H1 (cell line): ENCODE measurements around the gene PHLPP2. TPM values are rescaled to one million over a fixed set of nuclear protein-coding genes. Genes with fewer than 3 reads are reported as not detected.

Experiments used
- CTCF ChIA-PET: fragments of 300-600 bp; sonication (Branson Sonifier 250); formaldehyde crosslinking; loops from one replicate; lab custom pipeline; 2021; ENCODE audit not compliant: partially characterized antibody; lab: Charles Lee
- POLR2A ChIA-PET: fragments of 300-600 bp; sonication (Branson Sonifier 250); formaldehyde crosslinking; loops from one replicate; lab custom pipeline; 2021; ENCODE audit warnings: inconsistent platforms; ENCODE audit not compliant: partially characterized antibody; lab: Charles Lee
- DNase-seq, 2 experiments: peaks; one replicate each; pipeline versions ENCODE4 v3.0.0 to v3.0.0-alpha.2; 2010 to 2022; ENCODE audit warnings: low spot score in 2 of 2, low read depth in 1 of 2, mixed read lengths in 1 of 2
- FAIRE-seq: peaks from 2 replicates; lab custom pipeline; 2011; peaks lifted over from hg19 to GRCh38; lab: Jason Lieb, UNC
- H2AFZ ChIP-seq: 2 replicates; pipeline ENCODE4 v1.8.1; 2012; ENCODE audit warnings: low read length, inconsistent platforms
- H2AK5ac ChIP-seq: 2 replicates; pipeline ENCODE4 v1.6.1; 2013; ENCODE audit warnings: low read depth, low read length
- H2BK120ac ChIP-seq: replicated peaks from 2 replicates; pipeline ENCODE3; 2013; ENCODE audit warnings: low read depth, low read length, inconsistent platforms
- H2BK12ac ChIP-seq: 2 replicates; pipeline ENCODE4 v1.6.1; 2013; ENCODE audit warnings: low read depth, low read length
- H2BK15ac ChIP-seq: 2 replicates; pipeline ENCODE4 v1.6.1; 2013; ENCODE audit warnings: low read length
- H2BK20ac ChIP-seq: 2 replicates; pipeline ENCODE4 v1.6.1; 2013; ENCODE audit warnings: low read length
- H2BK5ac ChIP-seq: 2 replicates; pipeline ENCODE4 v1.6.1; 2013; ENCODE audit warnings: low read depth, low read length
- H3K14ac ChIP-seq: 2 replicates; pipeline ENCODE4 v1.6.1; 2013; ENCODE audit warnings: inconsistent platforms; ENCODE audit not compliant: insufficient read length
- H3K18ac ChIP-seq: 2 replicates; pipeline ENCODE4 v1.6.1; 2013; ENCODE audit warnings: low read length; ENCODE audit errors: extremely low read depth
- H3K23ac ChIP-seq: 2 replicates; pipeline ENCODE4 v1.6.1; 2013; ENCODE audit warnings: inconsistent platforms; ENCODE audit not compliant: insufficient read length
- H3K23me2 ChIP-seq: 2 replicates; pipeline ENCODE4 v1.6.1; 2013; ENCODE audit warnings: low read depth, low read length
- H3K27ac ChIP-seq: 2 replicates; pipeline ENCODE4 v1.6.1; 2011; ENCODE audit warnings: low read depth, low read length, inconsistent platforms
- H3K27me3 ChIP-seq, 4 experiments: replicated peaks in 1 of 4; 1 replicate in 1 of 4; 2 replicates in 3 of 4; pipeline versions ENCODE4 v1.6.1 to v1.8.1; 2011 to 2013; ENCODE audit warnings: low read length in 3 of 4, mild to moderate bottlenecking in 3 of 4, inconsistent platforms in 2 of 4, mixed read lengths in 2 of 4, moderate library complexity in 1 of 4; ENCODE audit not compliant: control insufficient read depth in 3 of 4, insufficient read depth in 3 of 4; ENCODE audit errors: extremely low read depth in 1 of 4
- H3K36me3 ChIP-seq, 4 experiments: 2 replicates each; pipeline versions ENCODE4 v1.6.1 to v1.8.1; 2011 to 2013; ENCODE audit warnings: mild to moderate bottlenecking in 4 of 4, low read length in 3 of 4, moderate library complexity in 2 of 4, control low read depth in 1 of 4, inconsistent platforms in 1 of 4; ENCODE audit not compliant: insufficient read depth in 4 of 4, control insufficient read depth in 2 of 4
- H3K4ac ChIP-seq: replicated peaks from 2 replicates; pipeline ENCODE3; 2013; ENCODE audit warnings: low read length, low read depth, mixed read lengths, inconsistent platforms; ENCODE audit not compliant: insufficient read length
- H3K4me1 ChIP-seq, 4 experiments: replicated peaks in 1 of 4; 1 replicate in 1 of 4; 2 replicates in 3 of 4; pipeline versions ENCODE4 v1.6.1 to v1.8.1; 2011 to 2013; ENCODE audit warnings: low read length in 3 of 4, inconsistent platforms in 2 of 4, mixed read lengths in 1 of 4; ENCODE audit not compliant: insufficient read depth in 4 of 4, control insufficient read depth in 3 of 4
- H3K4me2 ChIP-seq, 2 experiments: 2 replicates each; pipeline versions ENCODE4 v1.6.1 to v1.8.1; 2011 to 2013; ENCODE audit warnings: low read depth in 2 of 2, low read length in 2 of 2, control low read depth in 1 of 2, inconsistent platforms in 1 of 2, mild to moderate bottlenecking in 1 of 2; ENCODE audit not compliant: insufficient read depth in 1 of 2
- H3K4me3 ChIP-seq, 4 experiments: fragments of 200-600, 300-600 bp in 1 of 4; sonication (generic), shearing (Covaris generic), sonication (Bioruptor Twin) in 1 of 4; 2 replicates each; pipeline versions ENCODE4 v1.5.1 to v1.8.1; 2011 to 2016; ENCODE audit warnings: low read length in 4 of 4, low read depth in 3 of 4, control low read depth in 2 of 4, inconsistent platforms in 2 of 4, mild to moderate bottlenecking in 2 of 4, mixed read lengths in 1 of 4, moderate library complexity in 1 of 4; ENCODE audit not compliant: insufficient read depth in 2 of 4; ENCODE audit errors: extremely low read depth in 1 of 4
- H3K56ac ChIP-seq: replicated peaks from 2 replicates; pipeline ENCODE3; 2013; ENCODE audit warnings: low read depth, mild to moderate bottlenecking, mixed read lengths, low read length, inconsistent platforms; ENCODE audit not compliant: insufficient read length
- H3K79me1 ChIP-seq: 2 replicates; pipeline ENCODE4 v1.6.1; 2013; ENCODE audit warnings: low read depth, low read length, control low read depth
- H3K79me2 ChIP-seq, 2 experiments: 2 replicates each; pipeline versions ENCODE4 v1.6.1 to v1.8.1; 2012 to 2013; ENCODE audit warnings: low read length in 2 of 2, mild to moderate bottlenecking in 2 of 2, inconsistent platforms in 1 of 2; ENCODE audit not compliant: insufficient read depth in 2 of 2, control insufficient read depth in 1 of 2
- H3K9ac ChIP-seq, 4 experiments: replicated peaks in 1 of 4; 1 replicate in 1 of 4; 2 replicates in 3 of 4; pipeline versions ENCODE4 v1.6.1 to v1.8.1; 2011 to 2013; ENCODE audit warnings: low read depth in 3 of 4, low read length in 3 of 4, control low read depth in 2 of 4, mild to moderate bottlenecking in 2 of 4, moderate library complexity in 2 of 4, inconsistent platforms in 1 of 4; ENCODE audit errors: extremely low read depth in 1 of 4
- H3K9me3 ChIP-seq, 2 experiments: 2 replicates each; pipeline versions ENCODE4 v1.6.1 to v1.8.1; 2012 to 2013; ENCODE audit warnings: mild to moderate bottlenecking in 2 of 2, moderate library complexity in 2 of 2, control low read depth in 1 of 2, inconsistent platforms in 1 of 2, low read depth in 1 of 2, low read length in 1 of 2, mixed read lengths in 1 of 2; ENCODE audit not compliant: insufficient read depth in 2 of 2
- H4K20me1 ChIP-seq, 2 experiments: replicated peaks in 1 of 2; 2 replicates each; pipeline versions ENCODE3 to v1.8.1; 2011 to 2013; ENCODE audit warnings: inconsistent platforms in 2 of 2, low read length in 2 of 2, mild to moderate bottlenecking in 1 of 2; ENCODE audit not compliant: insufficient read depth in 2 of 2, control insufficient read depth in 1 of 2
- H4K5ac ChIP-seq: 2 replicates; pipeline ENCODE4 v1.6.1; 2013; ENCODE audit warnings: low read length, low read depth, mixed read lengths, inconsistent platforms; ENCODE audit not compliant: insufficient read length
- H4K8ac ChIP-seq: 2 replicates; pipeline ENCODE4 v1.8.0; 2013; ENCODE audit warnings: mild to moderate bottlenecking, moderate library complexity, low read length, inconsistent platforms; ENCODE audit not compliant: insufficient read depth; ENCODE audit errors: extremely low read depth
- H4K91ac ChIP-seq: replicated peaks from 2 replicates; pipeline ENCODE3; 2013; ENCODE audit warnings: low read length, mixed read lengths, inconsistent platforms; ENCODE audit not compliant: insufficient read length
- KDM5A ChIP-seq: fragments of 200-600 bp; IDR thresholded peaks from 2 replicates; pipeline ENCODE4 v1.7.1; 2012; ENCODE audit warnings: mild to moderate bottlenecking, low read length, inconsistent platforms, mixed read lengths
- SIRT6 ChIP-seq: IDR thresholded peaks from one replicate; pipeline ENCODE4 v1.7.1; 2012; ENCODE audit warnings: low read length, inconsistent platforms
- TAF1 ChIP-seq: IDR thresholded peaks from 2 replicates; pipeline ENCODE4 v1.6.1; 2011; ENCODE audit warnings: mild to moderate bottlenecking, low read depth, low read length
- TAF7 ChIP-seq: optimal IDR thresholded peaks from 2 replicates; pipeline ENCODE3; 2011; ENCODE audit warnings: low read depth, mild to moderate bottlenecking, inconsistent platforms, low read length, moderate library complexity, borderline replicate concordance
- WGBS, 2 experiments: shearing (Covaris generic) in 1 of 2; methylation state at CpG; one replicate each; pipeline versions ENCODE4 v1.1.6 to v1.1.7; 2013 to 2015; ENCODE audit warnings: low lambda C conversion rate in 2 of 2, mixed read lengths in 2 of 2, inconsistent platforms in 1 of 2, low coverage in 1 of 2, missing lambda C conversion rate in 1 of 2; ENCODE audit not compliant: insufficient replicate concordance in 2 of 2, insufficient coverage in 1 of 2, insufficient read length in 1 of 2; ENCODE audit errors: extremely low coverage in 1 of 2, missing lambda C conversion rate in 1 of 2; 5-methylcytosine and 5-hydroxymethylcytosine counted together
- polyA plus RNA-seq, 7 experiments: library from polyadenylated mRNA; depleted of rRNA in 3 of 7; stranded (reverse) in 5 of 7; unstranded in 2 of 7; fragments of >200 nt in 5 of 7; fragments of 200-250 nt in 2 of 7; gene quantifications; 1 replicate in 5 of 7; 2 replicates in 1 of 7; 4 replicates in 1 of 7; pipeline versions ENCODE4 v1.2.1 to v1.2.3, GENCODE V29; 2011 to 2013; ENCODE audit warnings: missing spikeins in 2 of 7, mixed read lengths in 2 of 7
- total RNA-seq: library from RNA; stranded (reverse); fragmentation: NEBNext Ultra II Directional; extraction: Animal tissue kit (Norgen Biotek cat#: 25700); gene quantifications from 2 replicates; pipeline ENCODE4 v1.2.1, GENCODE V29; 2021

PHLPP2 gene
- total and polyA plus RNA-seq, 2 of the 8 experiments (the other 6 are each of a cell fraction or from before 2014, with no cell fraction given) = 7.3 to 12.9 TPM

GRCh38 chr16:71631776-71632175, 92.7 kb downstream of the PHLPP2 start:
- H2BK20ac ChIP-seq = no peak overlapping the region
- peaks cover under 1 to 15% (median 6%) of the 10 kb centered on the region in 4 experiments; a peak in 5 of 7 replicates for H3K4me1 ChIP-seq
- H4K8ac ChIP-seq = no peak overlapping the region
- H3K36me3 ChIP-seq = peaks cover 2 to 51% (median 13%) of the 10 kb centered on the region in 4 experiments; a peak in 7 of 8 replicates
- no peak overlapping the region for H3K23ac ChIP-seq
- H2BK15ac ChIP-seq = no peak overlapping the region
- no peak overlapping the region for H2BK12ac ChIP-seq
- H3K79me2 ChIP-seq = peaks cover 0 to 21% of the 10 kb centered on the region in 2 experiments; a peak in 2 of 4 replicates
- H2AK5ac ChIP-seq = no peak overlapping the region
- H3K9ac ChIP-seq = no peak overlapping the region
- no peaks in the 10 kb centered on the region; the same call in 1 of the 2 replicates for H3K23me2 ChIP-seq
- H2BK5ac ChIP-seq = no peak overlapping the region
- ChIA-PET POLR2A (interaction anchor here (1.1 to 1.8 kb wide), 2 partner anchors 10 to 12 kb away, joined by 3 to 8 read pairs; no protein-coding TSS in a partner anchor), CTCF (interaction anchor here (0.6 to 2.5 kb wide), 7 partner anchors 13 to 118 kb away, joined by 3 to 9 read pairs (median 4); no protein-coding TSS in a partner anchor)
- no peak overlapping the region for H4K5ac ChIP-seq
- TF ChIP-seq TAF7 = no peak
- no peak for TF ChIP-seq KDM5A
- TF ChIP-seq TAF1 = no peak
- no peak for TF ChIP-seq SIRT6
- no peak overlapping the region for H2BK120ac ChIP-seq
- H3K56ac ChIP-seq = no peak overlapping the region
- DNase-seq (no peak), FAIRE-seq (no peak)
- no peaks in the 10 kb centered on the region; the same call in none of the 2 replicates for H3K79me1 ChIP-seq
- no peak overlapping the region for H3K18ac ChIP-seq
- H4K91ac ChIP-seq = no peak overlapping the region
- WGBS, 2 experiments = 91% methylated on average over 4 of the region's 4 CpGs; no CpG with 5 or more reads in 1 of the 2 experiments
- no peaks in the 10 kb centered on the region for H3K27me3 ChIP-seq
- H3K4me3 ChIP-seq = no peak overlapping the region
- no peak overlapping the region for H2AFZ ChIP-seq
- H3K4ac ChIP-seq = no peak overlapping the region
- peaks cover 1% of the 10 kb centered on the region in 2 experiments for H4K20me1 ChIP-seq
- H3K27ac ChIP-seq = no peak overlapping the region
- H3K4me2 ChIP-seq = no peak overlapping the region
- H3K14ac ChIP-seq = no peak overlapping the region
- no peaks in the 10 kb centered on the region for H3K9me3 ChIP-seq
